Mesenchymal stem cell (in vitro differentiated cells and primary cell): ENCODE measurements around the gene CARD10.

Source experiments
- DNase-seq: peaks from one replicate; pipeline ENCODE4 v3.0.0-alpha.2; 2013
- H2AFZ ChIP-seq: one replicate; pipeline ENCODE4 v1.6.1; 2013; ENCODE audit warnings: low read depth, mild to moderate bottlenecking, control low read depth, inconsistent platforms, low read length, moderate library complexity
- H2AK5ac ChIP-seq: 2 replicates; pipeline ENCODE4 v1.6.1; 2013; ENCODE audit warnings: low read length, moderate library complexity, mild to moderate bottlenecking, inconsistent platforms; ENCODE audit not compliant: severe bottlenecking
- H2BK120ac ChIP-seq: one replicate; pipeline ENCODE4 v1.6.1; 2013; ENCODE audit warnings: low read depth, mild to moderate bottlenecking, inconsistent platforms, low read length, moderate library complexity
- H2BK12ac ChIP-seq, 2 experiments: one replicate each; pipeline ENCODE4 v1.6.1; 2013; ENCODE audit warnings: inconsistent platforms in 2 of 2, low read length in 2 of 2, mild to moderate bottlenecking in 2 of 2, moderate library complexity in 2 of 2, control low read depth in 1 of 2
- H2BK15ac ChIP-seq: one replicate; pipeline ENCODE4 v1.6.1; 2013; ENCODE audit warnings: mild to moderate bottlenecking, low read depth, inconsistent platforms; ENCODE audit not compliant: poor library complexity, severe bottlenecking
- H2BK5ac ChIP-seq: 2 replicates; pipeline ENCODE4 v1.6.1; 2013; ENCODE audit warnings: low read depth, mild to moderate bottlenecking, low read length, control low read depth, inconsistent platforms; ENCODE audit not compliant: poor library complexity, severe bottlenecking
- H3K14ac ChIP-seq, 2 experiments: one replicate each; pipeline ENCODE4 v1.6.1; 2013; ENCODE audit warnings: inconsistent platforms in 2 of 2, low read length in 2 of 2, control low read depth in 1 of 2, mild to moderate bottlenecking in 1 of 2, moderate library complexity in 1 of 2
- H3K18ac ChIP-seq, 2 experiments: one replicate each; pipeline ENCODE4 v1.6.1; 2013; ENCODE audit warnings: inconsistent platforms in 2 of 2, low read length in 2 of 2, control low read depth in 1 of 2, low read depth in 1 of 2, mild to moderate bottlenecking in 1 of 2
- H3K23ac ChIP-seq, 2 experiments: one replicate each; pipeline ENCODE4 v1.6.1; 2013; ENCODE audit warnings: inconsistent platforms in 2 of 2, low read length in 2 of 2, mild to moderate bottlenecking in 2 of 2, moderate library complexity in 2 of 2, control low read depth in 1 of 2
- H3K27ac ChIP-seq: 2 replicates; pipeline ENCODE4 v1.5.1; 2013; ENCODE audit warnings: mild to moderate bottlenecking, moderate library complexity, low read length, control low read depth, inconsistent platforms; ENCODE audit not compliant: poor library complexity, severe bottlenecking
- H3K27me3 ChIP-seq, 2 experiments: 2 replicates each; pipeline versions ENCODE4 v1.6.1 to v1.7.0; 2013; ENCODE audit warnings: low read length in 2 of 2, mild to moderate bottlenecking in 2 of 2, moderate library complexity in 2 of 2, control low read depth in 1 of 2, inconsistent platforms in 1 of 2; ENCODE audit not compliant: control insufficient read depth in 1 of 2, insufficient read depth in 1 of 2
- H3K36me3 ChIP-seq, 2 experiments: 2 replicates each; pipeline versions ENCODE4 v1.6.1 to v1.7.0; 2013; ENCODE audit warnings: low read length in 2 of 2, control low read depth in 1 of 2, inconsistent platforms in 1 of 2, low read depth in 1 of 2, mild to moderate bottlenecking in 1 of 2; ENCODE audit not compliant: insufficient read depth in 2 of 2, control insufficient read depth in 1 of 2
- H3K4ac ChIP-seq, 2 experiments: one replicate each; pipeline ENCODE4 v1.6.1; 2013; ENCODE audit warnings: inconsistent platforms in 2 of 2, low read length in 2 of 2, mild to moderate bottlenecking in 2 of 2, moderate library complexity in 2 of 2, control low read depth in 1 of 2, low read depth in 1 of 2
- H3K4me1 ChIP-seq: 2 replicates; pipeline ENCODE4 v1.6.1; 2013; ENCODE audit warnings: low read depth, low read length, control low read depth; ENCODE audit not compliant: control insufficient read depth, insufficient read depth
- H3K4me2 ChIP-seq: 2 replicates; pipeline ENCODE4 v1.6.1; 2013; ENCODE audit warnings: low read length, mild to moderate bottlenecking, inconsistent platforms; ENCODE audit not compliant: poor library complexity, severe bottlenecking
- H3K4me3 ChIP-seq, 2 experiments: 2 replicates each; pipeline versions ENCODE4 v1.5.1 to v1.7.0; 2013; ENCODE audit warnings: low read length in 2 of 2, mild to moderate bottlenecking in 2 of 2, control low read depth in 1 of 2, low read depth in 1 of 2; ENCODE audit not compliant: insufficient read depth in 1 of 2
- H3K79me1 ChIP-seq: replicated peaks from 2 replicates; pipeline ENCODE4 v1.6.1; 2013; ENCODE audit warnings: mild to moderate bottlenecking, control low read depth, low read length, inconsistent platforms; ENCODE audit not compliant: poor library complexity, severe bottlenecking
- H3K9ac ChIP-seq: 2 replicates; pipeline ENCODE4 v1.7.0; 2013; ENCODE audit warnings: mild to moderate bottlenecking, low read length, moderate library complexity
- H3K9me3 ChIP-seq: 2 replicates; pipeline ENCODE4 v1.7.0; 2013; ENCODE audit warnings: mild to moderate bottlenecking, low read length; ENCODE audit not compliant: control insufficient read depth
- H4K8ac ChIP-seq: one replicate; pipeline ENCODE4 v1.6.1; 2013; ENCODE audit warnings: inconsistent platforms, mild to moderate bottlenecking, low read length, moderate library complexity
- H4K91ac ChIP-seq: one replicate; pipeline ENCODE4 v1.6.1; 2013; ENCODE audit warnings: mild to moderate bottlenecking, low read length, inconsistent platforms
- WGBS: methylation state at CpG from one replicate; pipeline ENCODE4 v1.1.7; 2013; ENCODE audit warnings: mixed read lengths; 5-methylcytosine and 5-hydroxymethylcytosine counted together

CARD10 gene

DNA sequence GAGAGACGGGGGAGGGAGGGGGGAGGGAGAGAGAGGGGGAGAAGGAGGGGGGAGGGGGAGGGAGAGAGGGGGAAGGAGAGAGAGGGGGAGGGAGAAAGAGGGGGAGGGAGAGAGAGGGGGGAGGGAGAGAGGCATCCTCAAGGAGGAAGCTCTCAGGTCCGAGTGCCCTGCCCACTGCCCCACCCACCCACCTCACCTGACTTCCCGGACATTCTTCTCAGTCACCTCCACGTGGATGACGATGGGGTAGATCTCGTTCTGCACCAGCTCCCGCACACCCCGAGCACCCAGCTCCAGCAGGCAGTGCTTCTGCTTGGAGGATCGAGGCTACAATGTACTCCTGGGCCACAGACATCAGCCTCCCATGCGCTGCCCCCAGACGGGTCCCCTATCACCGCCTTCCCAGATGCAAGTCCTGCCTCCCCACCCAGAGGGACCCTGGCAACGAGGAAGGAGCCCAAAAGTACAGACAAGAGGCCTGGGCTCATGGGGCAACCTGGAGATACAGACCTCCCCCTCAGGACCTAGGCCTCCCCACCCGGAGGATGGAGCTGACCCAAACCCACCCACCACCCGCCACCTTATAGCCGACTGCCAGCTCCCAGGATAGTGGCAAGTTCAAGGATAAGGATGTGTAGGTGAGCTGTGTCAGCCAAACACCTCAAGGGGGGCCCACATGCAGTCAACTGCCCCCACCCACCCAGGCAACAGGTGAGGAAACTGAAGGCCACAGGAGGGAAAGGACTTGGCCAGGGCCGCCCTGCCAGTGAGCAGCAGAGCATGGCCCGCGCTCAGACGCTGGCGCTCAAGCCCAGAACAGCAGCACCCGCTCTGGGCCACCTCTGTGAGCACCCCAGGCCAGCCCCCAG is 27.4 kb downstream of the CARD10 start:
- DNase-seq, result no peak
- H2BK15ac ChIP-seq, result no peak overlapping the region
- no peak overlapping the region for H3K23ac ChIP-seq
- no peak overlapping the region for H2AK5ac ChIP-seq
- H3K27ac ChIP-seq, result no peak overlapping the region
- no peaks in the 10 kb centered on the region for H3K9me3 ChIP-seq
- no peak overlapping the region for H2BK120ac ChIP-seq
- H2BK12ac ChIP-seq, result no peak overlapping the region
- no peak overlapping the region for H4K91ac ChIP-seq
- H3K14ac ChIP-seq, result no peak overlapping the region
- peaks cover 26% of the 10 kb centered on the region for H3K79me1 ChIP-seq
- peaks cover 46 to 80% of the 10 kb centered on the region in 2 experiments for H3K36me3 ChIP-seq
- no peak overlapping the region for H2AFZ ChIP-seq
- H3K4ac ChIP-seq, result no peak overlapping the region
- WGBS, result 95% methylated on average over 18 of the region's 22 CpGs
- no peak overlapping the region for H2BK5ac ChIP-seq
- H3K27me3 ChIP-seq, result peaks cover 0 to 5% of the 10 kb centered on the region in 2 experiments
- no peak overlapping the region for H4K8ac ChIP-seq
- no peak overlapping the region for H3K4me2 ChIP-seq
- no peak overlapping the region for H3K18ac ChIP-seq
- no peak overlapping the region for H3K4me3 ChIP-seq
- peaks cover 51% of the 10 kb centered on the region for H3K4me1 ChIP-seq
- no peak overlapping the region for H3K9ac ChIP-seq

DNA sequence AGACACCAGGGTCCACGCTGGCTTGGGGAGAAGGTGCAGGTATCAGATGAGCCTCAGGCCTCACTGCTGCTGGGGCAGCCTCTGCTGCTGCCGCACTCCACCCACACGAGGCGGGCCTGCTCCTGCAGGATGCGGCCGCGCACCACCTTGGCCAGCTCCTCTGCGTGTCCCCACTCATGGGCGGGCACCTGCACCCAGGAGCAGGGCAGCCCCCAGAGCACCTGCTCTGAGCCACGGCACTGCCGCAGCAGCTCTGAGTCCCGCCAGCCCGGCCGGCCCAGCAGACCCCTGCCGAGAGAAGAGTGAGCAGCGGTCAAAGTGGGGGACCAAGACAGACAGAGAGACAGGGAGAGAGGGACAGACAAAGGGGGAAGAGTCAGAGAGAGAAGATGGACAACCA is 28.1 kb downstream of the CARD10 start:
- H3K36me3 ChIP-seq, result peaks cover 42 to 76% of the 10 kb centered on the region in 2 experiments
- H4K91ac ChIP-seq, result no peak overlapping the region
- no peak for DNase-seq
- H3K23ac ChIP-seq, result no peak overlapping the region
- H3K27me3 ChIP-seq, result peaks cover 0 to 11% of the 10 kb centered on the region in 2 experiments
- no peak overlapping the region for H2AK5ac ChIP-seq
- H3K9ac ChIP-seq, result no peak overlapping the region
- no peak overlapping the region for H2BK15ac ChIP-seq
- no peak overlapping the region for H3K4me2 ChIP-seq
- H3K4me3 ChIP-seq, result no peak overlapping the region
- H4K8ac ChIP-seq, result no peak overlapping the region
- H2AFZ ChIP-seq, result no peak overlapping the region
- H2BK120ac ChIP-seq, result no peak overlapping the region
- H3K14ac ChIP-seq, result no peak overlapping the region
- no peak overlapping the region for H2BK12ac ChIP-seq
- peaks cover 26% of the 10 kb centered on the region for H3K79me1 ChIP-seq
- no peak overlapping the region for H3K27ac ChIP-seq
- peaks cover 50% of the 10 kb centered on the region for H3K4me1 ChIP-seq
- H3K18ac ChIP-seq, result no peak overlapping the region
- WGBS, result 92% methylated on average over 16 of the region's 16 CpGs
- no peak overlapping the region for H3K4ac ChIP-seq
- no peaks in the 10 kb centered on the region for H3K9me3 ChIP-seq
- H2BK5ac ChIP-seq, result no peak overlapping the region

DNA sequence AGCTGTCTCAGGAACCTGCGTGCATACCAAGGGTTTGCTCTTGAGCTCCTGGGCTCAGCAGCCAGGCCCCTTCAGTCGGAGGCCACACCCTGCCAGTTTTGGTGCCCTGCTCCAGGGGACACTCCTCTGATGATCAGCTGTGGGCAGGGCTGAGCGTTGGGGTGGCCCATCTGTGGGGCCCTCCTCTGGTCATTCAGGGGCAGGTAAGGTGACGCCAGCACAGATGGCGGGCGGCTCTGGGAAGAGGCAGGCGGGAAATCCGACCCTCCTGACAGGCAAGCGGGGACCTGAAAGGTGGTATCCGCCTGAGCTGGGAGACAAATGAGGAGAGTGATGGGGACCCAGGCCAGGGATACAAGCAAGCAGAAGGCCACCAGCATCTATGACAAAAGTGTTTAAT is 29.2 kb downstream of the CARD10 start:
- Histone ChIP-seq H2AK5ac (no peak overlapping the region), H3K4me1 (peaks cover 42% of the 10 kb centered on the region), H3K9ac (no peak overlapping the region), H3K18ac (no peak overlapping the region), H3K23ac (no peak overlapping the region), H2BK12ac (no peak overlapping the region), H3K36me3 (peaks cover 33 to 65% of the 10 kb centered on the region in 2 experiments), H2BK5ac (no peak overlapping the region), H4K91ac (no peak overlapping the region), H3K79me1 (peaks cover 20% of the 10 kb centered on the region), H3K4ac (no peak overlapping the region), H3K9me3 (no peaks in the 10 kb centered on the region), H2BK15ac (no peak overlapping the region), H2AFZ (no peak overlapping the region), H3K27ac (no peak overlapping the region), H3K4me3 (no peak overlapping the region), H4K8ac (no peak overlapping the region), H3K27me3 (peaks cover 0 to 20% of the 10 kb centered on the region in 2 experiments), H2BK120ac (no peak overlapping the region), H3K4me2 (no peak overlapping the region), H3K14ac (no peak overlapping the region)
- 96% methylated on average over 10 of the region's 10 CpGs for WGBS
- DNase-seq, result no peak

DNA sequence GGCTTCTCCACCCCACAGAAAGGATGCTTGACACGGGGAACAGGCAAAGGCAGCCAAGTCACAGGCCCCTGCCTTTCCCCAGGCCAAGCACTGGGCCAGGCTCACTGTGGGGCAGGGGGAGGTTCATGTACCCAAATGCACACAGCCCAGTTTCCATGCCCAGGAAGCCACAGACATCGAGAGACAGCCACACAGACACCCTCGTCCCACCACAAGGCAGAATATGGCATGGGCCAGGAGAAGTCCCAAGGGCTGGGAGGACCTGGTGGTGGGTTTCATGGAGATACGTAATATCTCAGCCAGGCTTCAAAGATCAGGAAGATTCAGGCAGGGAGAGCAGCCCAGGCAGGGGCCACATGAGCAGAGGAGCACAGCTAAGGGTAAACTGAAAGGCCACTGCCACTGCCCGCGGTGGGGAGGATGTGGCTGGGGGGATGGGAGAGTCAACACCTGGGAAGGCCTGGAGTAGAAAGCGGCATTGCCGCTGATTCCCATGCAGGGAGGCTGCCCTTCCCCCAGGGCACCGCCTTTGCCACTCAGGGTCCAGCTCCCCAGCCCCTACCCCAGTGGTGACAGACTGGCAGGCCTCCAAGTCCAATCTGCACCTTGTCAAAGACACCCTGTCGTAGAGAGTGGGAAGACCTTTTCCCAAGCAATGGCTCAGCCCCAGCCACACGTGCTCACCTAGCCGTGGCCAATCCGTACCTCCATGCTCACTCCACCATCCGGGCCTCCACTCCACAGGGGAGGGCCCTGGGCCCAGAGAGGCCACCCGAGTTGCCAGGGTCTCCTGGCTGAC is 30.7 kb downstream of the CARD10 start:
- no peak overlapping the region for H2BK15ac ChIP-seq
- H3K36me3 ChIP-seq, result peaks cover 21 to 52% of the 10 kb centered on the region in 2 experiments
- peaks cover 0 to 26% of the 10 kb centered on the region in 2 experiments for H3K27me3 ChIP-seq
- H2AK5ac ChIP-seq, result no peak overlapping the region
- no peak overlapping the region for H2AFZ ChIP-seq
- 92% methylated on average over 14 of the region's 15 CpGs for WGBS
- H2BK12ac ChIP-seq, result no peak overlapping the region
- H3K4me2 ChIP-seq, result no peak overlapping the region
- no peak overlapping the region for H3K27ac ChIP-seq
- H4K8ac ChIP-seq, result no peak overlapping the region
- H3K4me1 ChIP-seq, result peaks cover 33% of the 10 kb centered on the region
- H3K9me3 ChIP-seq, result no peaks in the 10 kb centered on the region
- H2BK120ac ChIP-seq, result no peak overlapping the region
- H3K14ac ChIP-seq, result no peak overlapping the region
- no peak overlapping the region for H4K91ac ChIP-seq
- peaks cover 14% of the 10 kb centered on the region for H3K79me1 ChIP-seq
- no peak overlapping the region for H3K4me3 ChIP-seq
- no peak for DNase-seq
- H3K4ac ChIP-seq, result no peak overlapping the region
- H3K9ac ChIP-seq, result no peak overlapping the region
- no peak overlapping the region for H3K23ac ChIP-seq
- H3K18ac ChIP-seq, result no peak overlapping the region
- H2BK5ac ChIP-seq, result no peak overlapping the region
